Naive thymus-derived CD8-positive, alpha-beta T cell (primary cell): Measurements from ENCODE around the gene GXYLT1. TPM values are rescaled to one million over a fixed set of nuclear protein-coding genes. Genes with fewer than 3 reads are reported as not detected.

Source experiments
- ATAC-seq, 2 donors: fragments of 150-1000 bp; cut with Tn5 transposase in 1 of 2; sonication (Bioruptor Pico), chemical (Tn5 transposase) in 1 of 2; 1 replicate in 1 of 2; 2 replicates in 1 of 2; pipeline ENCODE4 v1.10.0; 2021; ENCODE audit warnings: mild to moderate bottlenecking in 2 of 2, moderate library complexity in 2 of 2
- POLR2A ChIA-PET: fragments of 350-600 bp; sonication (Branson Sonifier 250); formaldehyde crosslinking; loops from one replicate; lab custom pipeline; 2021; ENCODE audit warnings: antibody characterized with exemption; lab: Charles Lee
- DNase-seq, 10 donors: peaks; one replicate each; pipeline versions ENCODE4 v3.0.0 to v3.0.0-alpha.2; 2020 to 2022
- H3K27ac Mint-ChIP-seq, 10 donors: one replicate each; pipeline ENCODE4 v1.8.0; 2020 to 2022; ENCODE audit warnings: mild to moderate bottlenecking in 10 of 10, mixed read lengths in 10 of 10, moderate library complexity in 4 of 10, inconsistent platforms in 1 of 10
- H3K27me3 Mint-ChIP-seq, 5 donors: one replicate each; pipeline ENCODE4 v1.8.0; 2021 to 2022; ENCODE audit warnings: mixed read lengths in 5 of 5
- H3K36me3 Mint-ChIP-seq, 3 donors: one replicate each; pipeline ENCODE4 v1.8.0; 2020 to 2022; ENCODE audit warnings: mixed read lengths in 3 of 3, mild to moderate bottlenecking in 2 of 3, inconsistent platforms in 1 of 3
- H3K4me1 Mint-ChIP-seq, 4 donors: one replicate each; pipeline ENCODE4 v1.8.0; 2021 to 2022; ENCODE audit warnings: mixed read lengths in 4 of 4
- H3K4me3 Mint-ChIP-seq, 10 donors: one replicate each; pipeline ENCODE4 v1.8.0; 2020 to 2022; ENCODE audit warnings: mild to moderate bottlenecking in 10 of 10, mixed read lengths in 10 of 10, moderate library complexity in 6 of 10, inconsistent platforms in 1 of 10
- H3K9me3 Mint-ChIP-seq, 9 donors: one replicate each; pipeline ENCODE4 v1.8.0; 2020 to 2022; ENCODE audit warnings: mixed read lengths in 9 of 9, mild to moderate bottlenecking in 3 of 9, inconsistent platforms in 1 of 9, moderate library complexity in 1 of 9
- polyA plus RNA-seq, 3 donors: library from polyadenylated mRNA; unstranded; fragments of 300-500 nt; fragmentation: Illumina TruSeq; gene quantifications; one replicate each; pipeline ENCODE4 v1.2.3, GENCODE V29; 2021
- total RNA-seq, 8 experiments: library from RNA in 2 of 8; stranded (reverse) in 2 of 8; gene quantifications; one replicate each; pipeline ENCODE4 v1.2.3 and lab custom pipeline; 2021 to 2026

Gene GXYLT1
- total and polyA plus RNA-seq, 5 experiments from 2014 or later = 1.6 to 10.8 (median 2.6) TPM

DNA sequence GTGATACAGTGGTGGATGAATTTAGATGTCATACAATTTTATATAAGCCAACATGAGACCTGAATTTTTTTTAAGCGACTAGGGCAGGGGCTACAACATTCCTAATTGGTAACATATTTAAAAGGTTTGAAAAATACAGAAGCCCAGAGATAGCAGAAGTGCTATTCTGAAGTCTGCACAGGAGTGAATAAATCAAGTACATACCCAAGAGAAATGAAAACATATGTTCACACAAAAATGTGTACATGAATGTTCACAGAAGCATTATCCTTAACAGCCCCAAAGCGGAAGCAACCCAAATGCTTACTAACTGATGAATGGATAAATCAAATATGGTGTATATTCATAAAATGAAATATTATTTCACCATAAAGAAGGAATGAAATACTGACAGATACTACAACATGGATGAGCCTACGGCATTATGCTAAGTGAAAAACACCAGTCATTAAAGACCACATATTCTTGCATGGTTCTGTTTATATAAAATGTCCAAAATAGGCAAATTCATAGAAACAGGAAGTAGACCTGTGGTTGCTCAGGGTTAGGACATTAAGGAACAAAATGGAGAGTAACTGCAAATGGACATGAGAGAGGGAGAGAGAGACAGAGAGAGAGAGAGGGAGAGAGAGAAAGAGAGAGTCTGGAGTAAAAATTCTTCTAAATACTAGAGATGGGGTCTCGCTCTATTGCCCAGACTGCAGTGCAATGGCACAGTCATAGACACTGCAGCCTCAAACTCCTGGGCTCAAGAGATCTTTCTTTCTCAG lies 28.0 kb upstream of the GXYLT1 start:
- H3K4me3 Mint-ChIP-seq = peak overlapping the region in 1 of 10 donors; percentile 21
- peaks cover 25 to 36% (median 32%) of the 10 kb centered on the region in 4 donors for H3K4me1 Mint-ChIP-seq
- POLR2A ChIA-PET = no interaction called here
- peak overlapping the region in 4 of 10 donors; percentile 29 to 66 (median 61) for H3K27ac Mint-ChIP-seq
- ATAC-seq (no peak), DNase-seq (no peak)
- no peaks in the 10 kb centered on the region for H3K27me3 Mint-ChIP-seq
- peaks cover 0 to 18% (median 3%) of the 10 kb centered on the region in 9 donors for H3K9me3 Mint-ChIP-seq
- peaks cover 13 to 55% (median 28%) of the 10 kb centered on the region in 3 donors for H3K36me3 Mint-ChIP-seq

DNA sequence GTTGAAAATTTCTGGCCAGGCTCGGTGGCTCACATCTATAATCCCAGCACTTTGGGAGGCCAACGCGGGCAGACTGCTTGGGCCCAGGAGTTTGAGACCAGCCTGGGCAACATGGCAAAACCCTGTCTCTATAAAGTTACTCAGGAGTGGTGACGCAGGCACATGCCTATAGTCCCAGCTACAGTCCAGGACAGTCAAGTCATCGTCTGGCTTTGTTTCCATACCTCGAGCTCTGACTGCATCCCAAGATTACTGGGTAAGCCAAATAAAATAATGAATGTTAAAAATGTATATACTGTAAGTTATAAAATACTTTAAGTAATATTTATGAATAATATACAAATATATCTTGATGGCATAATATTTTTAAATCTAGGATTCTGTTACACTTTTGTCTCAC lies 23.0 kb upstream of the GXYLT1 start:
- Mint-ChIP-seq H3K4me1 (peaks cover 10 to 25% (median 18%) of the 10 kb centered on the region in 4 donors), H3K27ac (no peak overlapping the region), H3K36me3 (peaks cover 0 to 44% (median under 1%) of the 10 kb centered on the region in 3 donors), H3K4me3 (no peak overlapping the region), H3K27me3 (no peaks in the 10 kb centered on the region), H3K9me3 (no peaks in the 10 kb centered on the region)
- DNase-seq (no peak), ATAC-seq (no peak)
- POLR2A ChIA-PET = interaction anchor here (0.7 kb wide), 1 partner anchor 1695 kb away, joined by 4 read pairs; no protein-coding TSS in a partner anchor

DNA sequence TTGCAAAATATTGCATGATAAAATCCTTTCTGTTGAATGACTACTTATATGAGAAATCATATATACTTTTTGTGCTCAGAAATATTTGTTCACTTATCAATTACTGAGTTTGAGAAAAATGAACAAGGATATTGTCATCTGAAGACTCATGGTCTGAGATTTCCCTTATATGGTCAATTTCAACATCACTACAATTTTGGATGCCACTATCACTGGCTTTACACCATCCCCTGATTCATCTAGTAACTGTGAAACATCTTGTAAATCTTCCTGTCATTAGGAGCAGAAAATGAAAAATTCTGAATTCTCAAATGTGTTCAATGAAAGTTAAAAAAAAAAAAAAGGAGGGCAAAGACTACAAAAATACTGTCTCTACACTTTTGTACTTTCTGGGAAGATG lies 21.8 kb upstream of the GXYLT1 start:
- DNase-seq = no peak
- H3K4me3 Mint-ChIP-seq = no peak overlapping the region
- peaks cover 0 to 43% (median 0%) of the 10 kb centered on the region in 3 donors for H3K36me3 Mint-ChIP-seq
- no peaks in the 10 kb centered on the region for H3K9me3 Mint-ChIP-seq
- H3K27ac Mint-ChIP-seq = peak overlapping the region in 1 of 10 donors; percentile 53
- no peak for ATAC-seq
- H3K27me3 Mint-ChIP-seq = no peaks in the 10 kb centered on the region
- POLR2A ChIA-PET = no interaction called here
- peaks cover 14 to 30% (median 22%) of the 10 kb centered on the region in 4 donors for H3K4me1 Mint-ChIP-seq

DNA sequence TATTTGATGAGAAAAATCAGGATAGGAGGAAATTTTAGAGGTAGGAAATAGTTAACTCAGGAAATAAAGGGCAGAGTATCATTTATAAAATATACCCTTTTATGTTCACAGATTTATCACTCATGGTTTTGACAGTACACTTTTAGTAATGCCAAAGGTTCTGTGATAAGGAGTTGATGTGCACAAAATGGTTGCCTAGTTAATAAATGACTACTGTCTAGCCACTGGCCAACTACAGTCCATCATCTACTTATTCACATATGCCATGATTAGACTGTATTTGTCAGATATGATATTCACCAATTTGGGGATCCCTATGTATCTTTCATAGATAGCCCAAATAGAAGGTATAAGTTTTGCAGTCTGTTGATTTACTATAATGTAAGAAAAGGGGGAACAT lies 19.2 kb upstream of the GXYLT1 start:
- POLR2A ChIA-PET = no interaction called here
- ATAC-seq (no peak), DNase-seq (no peak)
- Mint-ChIP-seq H3K27ac (peak overlapping the region in 6 of 10 donors; percentile 5 to 65 (median 42)), H3K4me3 (no peak overlapping the region), H3K9me3 (no peaks in the 10 kb centered on the region), H3K4me1 (peaks cover 10 to 26% (median 16%) of the 10 kb centered on the region in 4 donors), H3K36me3 (peaks cover 0 to 39% (median 9%) of the 10 kb centered on the region in 3 donors), H3K27me3 (no peaks in the 10 kb centered on the region)

DNA sequence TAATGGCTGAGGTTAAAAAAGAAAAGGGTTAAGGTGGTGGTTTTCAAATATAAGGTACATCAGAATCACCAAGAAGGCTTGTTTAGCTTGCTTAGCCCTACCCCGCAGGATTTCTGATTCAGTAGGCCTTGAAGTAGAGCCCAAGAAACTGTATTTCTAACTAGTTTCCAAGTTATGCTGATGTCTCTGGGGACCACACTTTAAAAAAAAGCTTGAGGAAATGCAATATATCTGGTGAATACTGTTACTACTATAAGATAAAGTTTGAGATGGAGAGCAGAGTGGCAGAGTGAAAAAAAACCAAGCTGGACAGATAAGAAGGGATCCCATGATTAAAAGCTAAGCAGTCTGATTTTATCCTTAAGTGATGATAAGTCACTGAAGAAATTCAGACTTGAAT lies 18.3 kb upstream of the GXYLT1 start:
- POLR2A ChIA-PET = no interaction called here
- peaks cover 9 to 25% (median 15%) of the 10 kb centered on the region in 4 donors for H3K4me1 Mint-ChIP-seq
- ATAC-seq (no peak), DNase-seq (no peak)
- no peaks in the 10 kb centered on the region for H3K27me3 Mint-ChIP-seq
- H3K36me3 Mint-ChIP-seq = peaks cover 0 to 35% (median 9%) of the 10 kb centered on the region in 3 donors
- no peak overlapping the region for H3K4me3 Mint-ChIP-seq
- H3K9me3 Mint-ChIP-seq = no peaks in the 10 kb centered on the region
- H3K27ac Mint-ChIP-seq = peak overlapping the region; percentile 5 to 70 (median 45)

DNA sequence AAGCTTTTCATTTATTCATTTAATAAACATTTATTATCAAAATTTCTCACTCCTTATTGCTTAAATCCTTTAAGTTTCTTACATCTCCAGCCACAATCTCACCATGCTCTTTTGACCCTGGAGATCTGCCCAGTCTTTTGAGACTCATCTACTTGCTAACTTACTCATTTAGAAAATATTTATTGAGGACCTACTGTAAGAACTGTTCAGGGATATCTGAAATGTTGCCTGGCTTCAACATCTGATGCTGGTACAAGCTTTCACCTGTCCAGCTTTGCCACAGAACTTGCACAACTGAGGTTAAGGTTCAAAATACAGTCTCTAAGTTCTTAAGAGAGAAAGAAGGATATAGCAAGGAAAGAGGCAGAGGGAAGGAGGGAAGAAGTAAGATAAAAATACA lies 17.5 kb upstream of the GXYLT1 start:
- no peaks in the 10 kb centered on the region for H3K9me3 Mint-ChIP-seq
- no peak for DNase-seq
- H3K4me1 Mint-ChIP-seq = peaks cover 9 to 25% (median 15%) of the 10 kb centered on the region in 4 donors
- peak overlapping the region in 9 of 10 donors; percentile 5 to 85 (median 65) for H3K27ac Mint-ChIP-seq
- POLR2A ChIA-PET = no interaction called here
- ATAC-seq = no peak
- peaks cover 0 to 34% (median 9%) of the 10 kb centered on the region in 3 donors for H3K36me3 Mint-ChIP-seq
- no peaks in the 10 kb centered on the region for H3K27me3 Mint-ChIP-seq
- no peak overlapping the region for H3K4me3 Mint-ChIP-seq

DNA sequence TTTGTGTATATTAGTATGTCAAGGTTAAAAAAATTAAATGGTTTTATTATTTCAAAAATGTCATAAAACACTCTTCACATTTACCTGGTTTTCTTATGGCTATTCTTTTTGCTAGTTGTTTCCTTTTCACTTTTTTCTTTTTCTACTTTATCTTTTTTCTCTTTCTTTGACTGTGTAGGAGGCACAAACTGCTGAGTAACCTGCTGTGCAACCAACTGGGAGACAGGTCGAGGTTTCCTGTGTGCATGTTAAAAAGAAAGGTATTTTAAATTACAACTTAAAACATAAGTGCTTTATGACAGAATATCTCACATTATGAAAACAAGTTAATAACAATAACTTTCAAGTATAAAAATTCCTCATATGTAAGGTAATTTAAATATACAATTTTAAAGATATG lies 16.9 kb upstream of the GXYLT1 start:
- Mint-ChIP-seq H3K36me3 (peaks cover 0 to 30% (median 9%) of the 10 kb centered on the region in 3 donors), H3K27me3 (no peaks in the 10 kb centered on the region), H3K27ac (peak overlapping the region in 7 of 10 donors; percentile 5 to 81 (median 41)), H3K9me3 (no peaks in the 10 kb centered on the region), H3K4me3 (no peak overlapping the region), H3K4me1 (peaks cover 7 to 25% (median 14%) of the 10 kb centered on the region in 4 donors)
- ATAC-seq (no peak), DNase-seq (no peak)
- POLR2A ChIA-PET = interaction anchor here (0.7 kb wide), 1 partner anchor 211 kb away, joined by 3 read pairs; no protein-coding TSS in a partner anchor

DNA sequence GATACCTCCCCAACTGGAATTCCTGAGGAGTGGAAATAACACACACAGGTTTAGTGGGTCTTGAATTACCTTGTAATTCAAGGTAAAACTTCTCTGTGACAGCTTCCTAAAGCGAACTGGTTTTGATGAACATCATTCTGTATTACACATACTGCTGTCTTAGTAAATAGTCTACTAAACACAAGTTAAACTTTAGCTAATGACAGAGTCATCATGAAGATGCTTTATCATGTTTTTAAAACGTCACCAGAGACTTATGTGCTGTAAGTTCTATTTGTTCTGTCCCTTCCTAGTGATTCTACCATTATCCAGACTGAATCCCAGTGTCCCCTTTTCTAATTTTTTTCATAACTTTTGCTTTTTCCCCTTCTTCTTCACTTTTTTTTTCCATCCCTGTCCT lies 11.6 kb upstream of the GXYLT1 start:
- POLR2A ChIA-PET = no interaction called here
- ATAC-seq = no peak
- Mint-ChIP-seq H3K4me3 (no peak overlapping the region), H3K27me3 (no peaks in the 10 kb centered on the region), H3K36me3 (peaks cover 0 to 15% (median 8%) of the 10 kb centered on the region in 3 donors), H3K4me1 (no peaks in the 10 kb centered on the region), H3K9me3 (peaks cover 0 to 3% (median 0%) of the 10 kb centered on the region in 9 donors), H3K27ac (no peak overlapping the region)
- no peak for DNase-seq

DNA sequence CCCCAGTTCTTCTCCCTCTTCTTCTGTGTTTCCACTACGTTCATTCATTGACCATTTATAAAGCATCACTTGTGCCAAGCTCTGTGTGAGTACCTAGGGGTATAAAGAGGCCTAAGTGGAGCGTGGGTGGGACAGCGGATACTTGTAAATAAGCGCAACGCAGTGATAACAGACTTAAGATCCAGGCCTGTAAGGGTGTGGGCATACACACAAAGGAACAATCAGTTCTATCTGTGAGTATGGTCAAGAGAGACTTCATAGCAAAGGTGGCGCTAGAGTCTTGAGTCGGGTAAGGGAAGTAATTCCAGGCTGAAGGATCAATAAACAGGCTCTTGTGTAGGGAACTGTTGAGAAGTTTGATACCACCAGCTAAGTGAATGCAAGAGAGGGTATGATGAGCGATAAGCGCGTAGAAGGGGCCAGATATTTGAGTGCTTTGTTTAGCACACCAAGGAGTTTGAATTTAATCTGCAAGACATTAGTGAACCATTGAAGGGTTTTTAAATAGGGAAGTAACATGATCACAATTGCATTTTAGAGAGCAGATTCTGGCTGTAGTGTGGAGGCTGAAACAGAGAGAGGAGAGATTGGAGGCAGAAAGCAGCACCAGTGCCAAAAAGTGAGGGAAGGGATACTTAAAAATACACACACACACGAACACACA lies 1.0 kb upstream of the GXYLT1 start:
- Mint-ChIP-seq H3K27ac (peak overlapping the region; percentile 57 to 94 (median 90)), H3K36me3 (no peaks in the 10 kb centered on the region), H3K4me1 (peaks cover 24 to 36% (median 34%) of the 10 kb centered on the region in 4 donors), H3K4me3 (peak overlapping the region; percentile 81 to 94 (median 88)), H3K27me3 (no peaks in the 10 kb centered on the region), H3K9me3 (no peaks in the 10 kb centered on the region)
- POLR2A ChIA-PET = interaction anchor here (0.8 to 1.9 kb wide), 3 partner anchors 48 to 92 kb away, joined by 3 to 9 read pairs (median 3); partner anchors contain the start of gene YAF2
- DNase-seq = no peak
- no peak for ATAC-seq

DNA sequence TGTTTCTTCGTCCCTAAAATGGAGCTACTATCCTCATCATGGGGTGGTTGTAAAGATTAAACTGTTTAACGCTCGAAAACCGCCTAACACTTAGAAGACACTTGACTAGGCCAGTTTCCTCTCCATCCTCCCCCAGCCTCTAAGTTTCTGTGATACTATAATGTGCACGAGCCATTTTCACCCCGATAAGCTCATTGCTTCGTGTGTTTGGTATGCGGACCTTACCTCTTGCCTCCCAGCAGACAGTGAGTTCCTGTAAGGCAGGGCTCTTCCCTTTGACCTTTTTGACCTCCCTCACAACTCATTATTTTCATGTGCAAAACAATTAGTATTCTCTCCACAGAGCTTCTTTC lies 499 bp upstream of the GXYLT1 start:
- Mint-ChIP-seq H3K27me3 (no peaks in the 10 kb centered on the region), H3K4me1 (peaks cover 24 to 41% (median 38%) of the 10 kb centered on the region in 4 donors), H3K4me3 (peak overlapping the region; percentile 81 to 94 (median 88)), H3K27ac (peak overlapping the region; percentile 57 to 94 (median 90)), H3K36me3 (no peaks in the 10 kb centered on the region), H3K9me3 (no peaks in the 10 kb centered on the region)
- POLR2A ChIA-PET = interaction anchor here (0.8 to 1.9 kb wide), 3 partner anchors 48 to 93 kb away, joined by 3 to 9 read pairs (median 3); partner anchors contain the start of gene YAF2
- ATAC-seq (peak in 1 of 2 donors; percentile 12), DNase-seq (no peak)

DNA sequence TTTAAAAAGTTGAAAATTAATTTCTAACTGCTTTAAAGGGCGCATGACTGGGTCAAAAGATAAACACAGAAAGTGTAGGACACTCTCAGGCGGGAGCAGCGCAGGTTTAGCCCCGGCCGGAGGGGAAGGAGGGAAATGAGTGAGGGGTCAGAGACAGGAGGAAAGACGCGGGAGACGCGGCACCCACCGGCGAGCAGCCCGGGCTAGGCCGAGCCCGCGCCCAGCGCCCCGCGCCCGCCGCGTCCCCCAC lies 591 bp downstream of the GXYLT1 start:
- DNase-seq = peak in 1 of 10 donors; percentile 35
- Mint-ChIP-seq H3K27me3 (no peaks in the 10 kb centered on the region), H3K36me3 (no peaks in the 10 kb centered on the region), H3K4me1 (peaks cover 24 to 45% (median 45%) of the 10 kb centered on the region in 4 donors), H3K9me3 (no peaks in the 10 kb centered on the region), H3K27ac (peak overlapping the region; percentile 84 to 95 (median 90)), H3K4me3 (peak overlapping the region; percentile 86 to 98 (median 96))
- POLR2A ChIA-PET = interaction anchor here (1.9 kb wide), 1 partner anchor 94 kb away, joined by 9 read pairs; the partner anchor contains the start of gene YAF2
- no peak for ATAC-seq

DNA sequence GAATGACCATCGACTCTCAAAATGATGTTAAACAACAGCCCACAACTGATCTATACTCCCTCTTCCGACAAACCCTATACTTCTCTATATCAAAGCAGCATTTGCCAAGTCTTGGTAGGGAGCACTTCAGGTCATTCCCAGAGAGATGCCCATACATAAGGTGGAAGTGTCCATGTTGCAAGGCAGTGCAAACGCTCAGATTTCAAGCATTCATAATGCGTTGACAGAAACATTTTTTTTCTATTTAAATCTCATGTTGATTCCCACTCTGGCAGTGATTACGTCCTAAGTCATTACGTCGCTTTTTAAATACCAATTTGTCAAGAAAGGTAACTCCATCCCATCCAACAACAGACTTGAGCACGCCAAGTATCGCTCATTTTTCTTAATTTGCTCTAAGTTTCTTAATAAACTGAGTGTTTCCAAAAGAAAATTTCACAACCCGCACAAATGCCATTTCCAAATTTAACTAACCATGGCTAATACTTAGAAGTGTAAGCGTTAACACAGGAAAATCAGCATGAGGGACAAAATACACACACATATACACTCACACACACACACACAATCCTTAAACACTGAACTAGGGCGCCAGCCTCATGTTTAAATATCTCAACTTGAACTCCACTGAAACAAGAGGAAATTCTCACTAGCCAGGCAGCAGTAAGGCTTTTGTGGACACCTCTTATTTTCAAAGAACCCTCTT lies 1.1 kb downstream of the GXYLT1 start:
- Mint-ChIP-seq H3K27me3 (no peaks in the 10 kb centered on the region), H3K4me1 (peaks cover 24 to 45% (median 45%) of the 10 kb centered on the region in 4 donors), H3K36me3 (no peaks in the 10 kb centered on the region), H3K27ac (peak overlapping the region; percentile 84 to 95 (median 90)), H3K9me3 (no peaks in the 10 kb centered on the region), H3K4me3 (peak overlapping the region; percentile 86 to 98 (median 96))
- DNase-seq (peak in 2 of 10 donors; percentile 16 to 26), ATAC-seq (no peak)
- POLR2A ChIA-PET = interaction anchor here (1.7 to 1.9 kb wide), 2 partner anchors 24 to 95 kb away, joined by 3 to 9 read pairs; partner anchors contain the start of gene YAF2
